Esophagus (tissue), 2 donors: Measurements from ENCODE around the gene GSTM3. TPM values are rescaled to one million over a fixed set of nuclear protein-coding genes. Genes with fewer than 3 reads are reported as not detected.

Source experiments
- H3K27ac ChIP-seq, 2 donors: one replicate each; pipeline ENCODE4 v1.5.1; 2013; ENCODE audit warnings: low read depth in 2 of 2, mild to moderate bottlenecking in 2 of 2, inconsistent platforms in 1 of 2, low read length in 1 of 2, moderate library complexity in 1 of 2
- H3K27me3 ChIP-seq, 2 donors: one replicate each; pipeline ENCODE4 v1.6.1; 2013; ENCODE audit warnings: low read length in 2 of 2, control low read depth in 1 of 2, mild to moderate bottlenecking in 1 of 2; ENCODE audit not compliant: insufficient read depth in 2 of 2, control insufficient read depth in 1 of 2
- H3K36me3 ChIP-seq, 2 donors: one replicate each; pipeline ENCODE4 v1.6.1; 2013; ENCODE audit warnings: low read length in 1 of 2; ENCODE audit not compliant: control insufficient read depth in 2 of 2, insufficient read depth in 2 of 2
- H3K4me1 ChIP-seq, 2 donors: one replicate each; pipeline ENCODE4 v1.6.1; 2013; ENCODE audit warnings: low read length in 1 of 2; ENCODE audit not compliant: control insufficient read depth in 2 of 2, insufficient read depth in 2 of 2
- H3K4me3 ChIP-seq, 2 donors: one replicate each; pipeline ENCODE4 v1.5.1; 2013; ENCODE audit warnings: low read length in 2 of 2, mild to moderate bottlenecking in 2 of 2, low read depth in 1 of 2, moderate library complexity in 1 of 2
- H3K9me3 ChIP-seq, 2 donors: one replicate each; pipeline ENCODE4 v1.6.1; 2013; ENCODE audit warnings: mild to moderate bottlenecking in 2 of 2, low read depth in 1 of 2, low read length in 1 of 2, moderate library complexity in 1 of 2; ENCODE audit not compliant: control insufficient read depth in 2 of 2, insufficient read depth in 1 of 2
- WGBS, 2 donors: extraction: QIAGEN DNeasy Blood & Tissue Kit; methylation state at CpG; one replicate each; pipeline ENCODE4 v1.1.7; 2013; 5-methylcytosine and 5-hydroxymethylcytosine counted together
- polyA plus RNA-seq, 2 donors: library from polyadenylated mRNA; stranded (reverse); fragments of 200-250 nt; gene quantifications; one replicate each; pipeline ENCODE4 v1.2.3, GENCODE V29; 2013
- donor health status: healthy with polysubstance abuse.
- donor health status: Bipolar disorder and iron deficiency.

GSTM3 gene
- polyA plus RNA-seq, 2 donors: 77.5 to 106 TPM

GRCh38 chr1:109763646-109764415 is 23.0 kb upstream of the GSTM3 start, which contains the start of gene EPS8L3:
TSS of gene EPS8L3 (minus strand) at chr1:109763923. CDS start at chr1:109761749, 2,174 bp downstream.
- no peaks in the 10 kb centered on the region for H3K36me3 ChIP-seq
- no peaks in the 10 kb centered on the region for H3K9me3 ChIP-seq
- H3K27me3 ChIP-seq: no peaks in the 10 kb centered on the region
- H3K27ac ChIP-seq: no peak within 1 kb of the TSS
- H3K4me3 ChIP-seq: no peak within 1 kb of the TSS
- peaks cover 0 to 3% of the 10 kb centered on the region in 2 donors for H3K4me1 ChIP-seq
- WGBS, 2 donors: 70 to 86% methylated on average over 11 of the region's 11 CpGs

DNA sequence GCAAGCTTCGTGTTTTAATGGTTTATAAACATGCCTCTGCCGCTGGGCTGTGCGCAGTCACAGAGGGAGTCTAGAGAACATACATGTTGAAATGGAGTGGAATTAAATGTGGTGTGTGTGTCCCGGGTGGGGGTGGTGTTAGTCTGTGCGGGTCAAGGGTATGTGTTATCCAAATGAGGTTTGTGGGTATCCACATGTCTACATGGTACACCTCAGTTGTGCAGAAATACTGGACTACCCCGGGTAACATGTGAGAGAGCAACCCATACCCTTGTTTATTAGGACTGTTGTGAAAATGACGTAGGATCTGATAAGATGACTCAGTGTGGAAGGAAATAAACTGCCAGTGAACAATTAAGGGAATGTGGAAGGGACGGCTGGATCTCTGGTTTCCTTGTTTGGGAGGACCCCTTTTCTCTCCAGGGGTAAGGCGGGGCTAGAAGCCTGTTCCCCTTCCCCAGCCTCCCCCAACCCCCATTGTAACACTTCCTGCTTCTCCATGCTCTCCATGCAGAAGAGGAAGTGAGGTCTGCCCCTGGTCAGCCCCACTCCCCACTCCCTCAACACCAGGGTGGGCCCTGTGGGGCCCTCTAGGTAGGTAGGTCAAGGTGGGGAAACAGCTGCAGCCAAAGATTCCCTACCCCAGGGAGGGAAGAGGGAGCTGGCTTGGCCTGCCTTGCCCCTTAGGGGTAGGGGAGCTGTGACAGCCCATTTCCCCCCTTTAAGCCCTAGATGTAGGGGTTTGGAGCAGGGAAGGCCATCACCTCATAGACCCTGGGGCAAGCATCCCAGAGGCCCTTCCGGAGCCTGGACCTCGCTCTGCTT is 22.2 kb upstream of the GSTM3 start:
- H3K36me3 ChIP-seq: no peaks in the 10 kb centered on the region
- no peaks in the 10 kb centered on the region for H3K27me3 ChIP-seq
- H3K9me3 ChIP-seq: no peaks in the 10 kb centered on the region
- WGBS, 2 donors: 71 to 85% methylated on average over 11 of the region's 11 CpGs
- no peak overlapping the region for H3K27ac ChIP-seq
- H3K4me1 ChIP-seq: peaks cover 0 to 3% of the 10 kb centered on the region in 2 donors
- H3K4me3 ChIP-seq: no peak overlapping the region

DNA sequence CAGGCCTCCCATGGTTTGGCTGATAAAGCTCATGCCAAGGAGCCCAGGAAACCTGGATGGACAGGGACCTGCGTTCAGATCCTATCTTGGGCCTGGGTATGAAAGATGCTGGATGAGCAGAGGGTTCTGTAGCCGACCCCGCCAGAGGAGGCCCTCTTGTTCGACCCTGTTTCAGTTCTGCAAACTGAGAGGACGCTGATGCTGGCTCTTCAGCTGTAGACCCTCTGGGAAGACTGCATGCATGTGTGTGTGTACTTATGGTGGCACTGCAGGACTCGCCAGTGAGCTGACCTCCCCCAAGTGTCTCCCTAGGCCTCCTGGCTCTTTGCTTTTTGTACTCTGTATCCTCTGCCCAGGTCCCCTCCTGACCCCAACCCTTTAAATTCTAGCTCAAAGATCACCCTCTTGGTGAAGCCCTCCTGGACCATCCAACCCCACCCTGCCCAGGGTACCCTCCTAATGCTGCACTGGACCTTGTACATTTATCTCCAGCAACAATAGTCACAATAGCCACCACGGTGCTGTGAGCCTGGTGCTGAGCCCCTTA is 21.3 kb upstream of the GSTM3 start:
- 85 to 86% methylated on average over 7 of the region's 7 CpGs for WGBS, 2 donors
- H3K36me3 ChIP-seq: no peaks in the 10 kb centered on the region
- no peaks in the 10 kb centered on the region for H3K9me3 ChIP-seq
- peaks cover 0 to 3% of the 10 kb centered on the region in 2 donors for H3K4me1 ChIP-seq
- no peak overlapping the region for H3K4me3 ChIP-seq
- H3K27me3 ChIP-seq: no peaks in the 10 kb centered on the region
- no peak overlapping the region for H3K27ac ChIP-seq

DNA sequence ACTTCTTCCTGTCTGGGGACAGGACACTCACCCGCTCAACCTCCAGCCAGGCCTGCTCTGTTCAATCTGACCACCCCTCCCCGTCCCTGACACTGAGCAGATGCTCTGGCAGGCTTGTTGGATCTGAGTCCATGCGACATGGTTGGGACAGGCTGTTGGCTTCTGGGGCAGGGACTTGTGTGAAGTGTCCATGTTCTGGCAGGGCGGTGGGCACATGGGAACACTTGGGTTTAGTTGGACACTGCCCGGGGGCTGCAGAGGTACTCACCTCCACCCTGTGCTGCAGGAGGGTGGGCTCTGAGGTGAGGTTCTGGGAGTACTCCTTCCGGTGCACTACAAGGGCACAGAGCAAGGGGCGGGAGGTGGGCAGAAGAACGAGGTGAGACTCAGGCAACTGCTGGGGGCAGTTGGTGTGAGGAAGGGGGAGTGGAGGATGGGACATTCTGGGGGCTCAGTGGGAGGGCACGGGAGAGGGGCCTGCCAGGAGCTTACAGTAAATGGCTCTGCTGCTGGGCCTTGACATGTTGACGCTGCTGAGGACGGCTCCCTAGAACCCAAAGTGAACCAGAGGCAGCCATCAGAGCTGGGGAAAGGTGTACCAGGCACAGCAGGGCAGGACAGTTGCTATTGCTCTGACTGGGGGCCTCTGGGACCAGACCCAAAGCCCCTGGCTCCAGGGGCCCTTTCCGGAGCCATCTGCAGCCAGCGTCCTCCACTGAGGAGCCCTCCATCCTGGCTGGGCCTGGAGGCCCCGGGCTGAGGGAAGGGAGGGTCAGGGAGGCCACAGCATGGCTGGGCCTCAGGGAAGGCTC is 20.6 kb upstream of the GSTM3 start:
- peaks cover 0 to 3% of the 10 kb centered on the region in 2 donors for H3K4me1 ChIP-seq
- H3K9me3 ChIP-seq: no peaks in the 10 kb centered on the region
- H3K36me3 ChIP-seq: no peaks in the 10 kb centered on the region
- no peak overlapping the region for H3K4me3 ChIP-seq
- 80 to 82% methylated on average over 14 of the region's 14 CpGs for WGBS, 2 donors
- no peaks in the 10 kb centered on the region for H3K27me3 ChIP-seq
- no peak overlapping the region for H3K27ac ChIP-seq

DNA sequence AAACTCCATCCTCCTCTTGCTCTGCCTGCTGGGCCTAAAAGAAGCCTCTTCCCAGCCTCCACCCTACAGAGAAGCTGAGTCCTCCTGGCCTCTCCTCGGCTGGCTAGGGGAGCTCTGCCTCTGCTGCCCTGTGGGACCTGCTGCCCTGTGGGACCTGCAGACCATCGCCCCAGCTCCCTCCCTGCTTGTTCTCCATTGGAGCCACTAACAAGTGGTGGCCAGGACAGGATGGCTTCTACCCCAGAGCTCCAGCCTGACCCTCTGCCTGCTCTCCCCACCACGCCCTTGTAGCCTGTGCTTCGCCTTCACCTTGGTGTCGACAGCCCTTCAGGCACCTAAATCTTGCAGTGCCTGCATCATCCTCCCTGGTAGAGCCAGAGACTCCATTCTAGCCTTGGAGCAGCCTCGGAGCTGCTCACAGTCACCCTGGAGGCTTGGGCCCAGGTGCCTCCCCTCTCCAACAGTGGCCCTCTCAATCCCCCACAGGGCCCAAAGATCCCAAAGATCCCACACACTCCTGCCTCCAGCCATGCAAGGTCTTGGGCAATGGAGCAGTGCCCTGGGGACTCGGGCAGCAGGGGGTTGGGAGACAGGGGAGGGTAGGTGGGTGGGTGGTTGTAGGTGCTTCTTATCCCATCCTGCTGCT is 19.9 kb upstream of the GSTM3 start:
- WGBS, 2 donors: 88 to 92% methylated on average over 7 of the region's 7 CpGs
- H3K36me3 ChIP-seq: no peaks in the 10 kb centered on the region
- no peaks in the 10 kb centered on the region for H3K9me3 ChIP-seq
- no peak overlapping the region for H3K4me3 ChIP-seq
- H3K4me1 ChIP-seq: peaks cover 0 to 3% of the 10 kb centered on the region in 2 donors
- H3K27ac ChIP-seq: no peak overlapping the region
- H3K27me3 ChIP-seq: no peaks in the 10 kb centered on the region

GRCh38 chr1:109759513-109760334 is 18.9 kb upstream of the GSTM3 start:
- no peaks in the 10 kb centered on the region for H3K36me3 ChIP-seq
- 89 to 91% methylated on average over 11 of the region's 11 CpGs for WGBS, 2 donors

DNA sequence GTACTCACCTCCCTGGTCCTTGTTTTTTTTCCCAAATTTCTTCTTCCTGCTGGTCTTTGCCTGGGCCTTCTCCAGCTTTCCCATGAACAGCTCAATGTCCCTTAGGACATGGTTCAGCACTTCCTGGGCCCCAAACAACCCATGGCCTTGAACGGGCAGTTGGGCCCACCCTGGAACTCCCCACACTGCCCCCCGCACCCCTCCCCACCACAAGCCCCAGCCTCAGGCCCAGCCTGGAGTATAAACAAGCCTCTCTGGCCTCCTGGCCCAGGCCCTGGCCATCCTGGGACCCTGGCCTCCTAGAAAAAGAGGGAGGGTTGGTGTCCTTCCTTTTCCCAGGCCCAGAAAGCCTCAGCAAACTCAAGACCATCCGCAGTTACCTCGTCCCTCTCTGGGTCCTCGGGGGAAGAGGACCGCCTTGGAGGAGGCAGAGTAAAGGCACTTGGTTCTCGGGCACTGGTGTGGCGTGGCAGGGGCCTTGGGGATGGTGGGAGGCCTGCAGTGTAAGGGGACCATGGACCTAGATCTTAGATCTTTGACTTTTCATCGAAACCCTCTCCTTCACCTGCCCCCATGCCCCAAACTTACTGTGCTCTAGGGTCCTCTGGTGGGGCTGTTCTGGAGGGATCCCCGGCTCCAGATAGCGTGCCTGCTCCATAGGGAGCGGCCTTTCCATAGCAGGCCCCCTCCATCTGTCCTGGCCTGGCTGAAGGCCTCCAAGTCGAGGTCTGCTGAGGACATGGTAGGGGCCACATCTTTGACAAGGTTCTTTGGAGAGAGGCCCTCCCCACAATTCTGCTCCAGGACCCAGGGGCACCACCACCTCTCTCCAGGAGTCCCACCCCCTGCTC is 17.3 kb upstream of the GSTM3 start:
- no peaks in the 10 kb centered on the region for H3K36me3 ChIP-seq
- no peaks in the 10 kb centered on the region for H3K9me3 ChIP-seq
- no peaks in the 10 kb centered on the region for H3K27me3 ChIP-seq
- H3K4me1 ChIP-seq: peaks cover 0 to under 1% of the 10 kb centered on the region in 2 donors
- 92 to 94% methylated on average over 13 of the region's 13 CpGs for WGBS, 2 donors
- H3K27ac ChIP-seq: no peak overlapping the region
- H3K4me3 ChIP-seq: no peak overlapping the region

More at GRCh38 chr1:109759513-109760334, 18.9 kb upstream of the GSTM3 start:
- Histone ChIP-seq H3K9me3 (no peaks in the 10 kb centered on the region), H3K27me3 (no peaks in the 10 kb centered on the region), H3K27ac (no peak overlapping the region), H3K4me3 (no peak overlapping the region), H3K4me1 (peaks cover 0 to 3% of the 10 kb centered on the region in 2 donors)
